Glutamatergic neuron (in vitro differentiated cells): ENCODE data around the gene ANKRD55. TPM values are rescaled to one million over a fixed set of nuclear protein-coding genes. Genes with fewer than 3 reads are reported as not detected.

ENCODE experiments used
- DNase-seq: peaks from one replicate; pipeline ENCODE4 v3.0.0; 2022
- H3K27ac Mint-ChIP-seq: one replicate; pipeline ENCODE4 v1.8.0; 2020; ENCODE audit warnings: mild to moderate bottlenecking, mixed read lengths, inconsistent platforms; ENCODE audit not compliant: unreplicated experiment
- H3K27me3 Mint-ChIP-seq: one replicate; pipeline ENCODE4 v1.8.0; 2020; ENCODE audit warnings: mild to moderate bottlenecking, moderate library complexity, mixed read lengths, inconsistent platforms; ENCODE audit not compliant: unreplicated experiment
- H3K36me3 Mint-ChIP-seq: one replicate; pipeline ENCODE4 v1.8.0; 2020; ENCODE audit warnings: mild to moderate bottlenecking, mixed read lengths, inconsistent platforms; ENCODE audit not compliant: unreplicated experiment
- H3K4me1 Mint-ChIP-seq: one replicate; pipeline ENCODE4 v1.8.0; 2020; ENCODE audit warnings: mild to moderate bottlenecking, low read depth, mixed read lengths, inconsistent platforms; ENCODE audit not compliant: unreplicated experiment
- H3K4me3 Mint-ChIP-seq: one replicate; pipeline ENCODE4 v1.8.0; 2020; ENCODE audit warnings: mild to moderate bottlenecking, mixed read lengths, inconsistent platforms; ENCODE audit not compliant: unreplicated experiment
- H3K9me3 Mint-ChIP-seq: one replicate; pipeline ENCODE4 v1.8.0; 2020; ENCODE audit warnings: mild to moderate bottlenecking, moderate library complexity, mixed read lengths, inconsistent platforms; ENCODE audit not compliant: unreplicated experiment
- CTCF ChIP-seq: fragments of 200-600 bp; sonication (generic); IDR thresholded peaks from one replicate; pipeline ENCODE4 v1.5.0; 2021; ENCODE audit not compliant: partially characterized antibody, unreplicated experiment
- total RNA-seq: library from RNA; stranded (reverse); fragmentation: NEBNext Ultra II Directional; extraction: Animal tissue kit (Norgen Biotek cat#: 25700); gene quantifications from one replicate; pipeline ENCODE4 v1.2.1, GENCODE V29; 2021; ENCODE audit not compliant: unreplicated experiment

The ANKRD55 gene
- total RNA-seq, 1 donor from 2014 or later = not detected

GRCh38 chr5:56056875-56057274 is 176.3 kb downstream of the ANKRD55 start:
- Mint-ChIP-seq H3K4me1 (no peaks in the 10 kb centered on the region), H3K4me3 (no peak overlapping the region), H3K27me3 (peaks cover 5% of the 10 kb centered on the region), H3K9me3 (peaks cover 2% of the 10 kb centered on the region), H3K36me3 (no peaks in the 10 kb centered on the region), H3K27ac (no peak overlapping the region)
- no peak for TF ChIP-seq CTCF
- DNase-seq = no peak

- DNase-seq = no peak
- Mint-ChIP-seq H3K27ac (no peak overlapping the region), H3K36me3 (no peaks in the 10 kb centered on the region), H3K4me1 (no peaks in the 10 kb centered on the region), H3K9me3 (peaks cover 2% of the 10 kb centered on the region), H3K4me3 (no peak overlapping the region), H3K27me3 (peaks cover 5% of the 10 kb centered on the region)
- no peak for TF ChIP-seq CTCF
Observed at GRCh38 chr5:56055859-56056258, 177.3 kb downstream of the ANKRD55 start.

- H3K27me3 Mint-ChIP-seq = peaks cover 5% of the 10 kb centered on the region
- DNase-seq = no peak
- H3K9me3 Mint-ChIP-seq = peaks cover 2% of the 10 kb centered on the region
- H3K4me3 Mint-ChIP-seq = no peak overlapping the region
- H3K27ac Mint-ChIP-seq = no peak overlapping the region
- no peaks in the 10 kb centered on the region for H3K4me1 Mint-ChIP-seq
- H3K36me3 Mint-ChIP-seq = no peaks in the 10 kb centered on the region
- no peak for TF ChIP-seq CTCF
Observed at GRCh38 chr5:56055287-56055686, 177.8 kb downstream of the ANKRD55 start.

- Mint-ChIP-seq H3K9me3 (no peaks in the 10 kb centered on the region), H3K36me3 (no peaks in the 10 kb centered on the region), H3K4me3 (no peak overlapping the region), H3K27ac (no peak overlapping the region), H3K27me3 (peaks cover 3% of the 10 kb centered on the region), H3K4me1 (no peaks in the 10 kb centered on the region)
- DNase-seq = no peak
- no peak for TF ChIP-seq CTCF
Observed at GRCh38 chr5:56054666-56055065, 178.5 kb downstream of the ANKRD55 start.

GRCh38 chr5:56053363-56053762 is 179.8 kb downstream of the ANKRD55 start:
- no peaks in the 10 kb centered on the region for H3K36me3 Mint-ChIP-seq
- H3K4me3 Mint-ChIP-seq = no peak overlapping the region
- no peak for TF ChIP-seq CTCF
- H3K4me1 Mint-ChIP-seq = no peaks in the 10 kb centered on the region
- H3K9me3 Mint-ChIP-seq = no peaks in the 10 kb centered on the region
- no peak for DNase-seq
- H3K27ac Mint-ChIP-seq = no peak overlapping the region
- H3K27me3 Mint-ChIP-seq = peaks cover 3% of the 10 kb centered on the region
